SH-SY5Y (cell line): ENCODE measurements around the gene AATK.

Experiments used
- GATA2 ChIP-seq: IDR thresholded peaks from 2 replicates; pipeline ENCODE4 v1.6.1; 2011; ENCODE audit warnings: mild to moderate bottlenecking, low read depth, low read length
- GATA3 ChIP-seq: IDR thresholded peaks from 2 replicates; pipeline ENCODE4 v1.6.1; 2011; ENCODE audit warnings: low read depth, mild to moderate bottlenecking, low read length, moderate library complexity

DNA sequence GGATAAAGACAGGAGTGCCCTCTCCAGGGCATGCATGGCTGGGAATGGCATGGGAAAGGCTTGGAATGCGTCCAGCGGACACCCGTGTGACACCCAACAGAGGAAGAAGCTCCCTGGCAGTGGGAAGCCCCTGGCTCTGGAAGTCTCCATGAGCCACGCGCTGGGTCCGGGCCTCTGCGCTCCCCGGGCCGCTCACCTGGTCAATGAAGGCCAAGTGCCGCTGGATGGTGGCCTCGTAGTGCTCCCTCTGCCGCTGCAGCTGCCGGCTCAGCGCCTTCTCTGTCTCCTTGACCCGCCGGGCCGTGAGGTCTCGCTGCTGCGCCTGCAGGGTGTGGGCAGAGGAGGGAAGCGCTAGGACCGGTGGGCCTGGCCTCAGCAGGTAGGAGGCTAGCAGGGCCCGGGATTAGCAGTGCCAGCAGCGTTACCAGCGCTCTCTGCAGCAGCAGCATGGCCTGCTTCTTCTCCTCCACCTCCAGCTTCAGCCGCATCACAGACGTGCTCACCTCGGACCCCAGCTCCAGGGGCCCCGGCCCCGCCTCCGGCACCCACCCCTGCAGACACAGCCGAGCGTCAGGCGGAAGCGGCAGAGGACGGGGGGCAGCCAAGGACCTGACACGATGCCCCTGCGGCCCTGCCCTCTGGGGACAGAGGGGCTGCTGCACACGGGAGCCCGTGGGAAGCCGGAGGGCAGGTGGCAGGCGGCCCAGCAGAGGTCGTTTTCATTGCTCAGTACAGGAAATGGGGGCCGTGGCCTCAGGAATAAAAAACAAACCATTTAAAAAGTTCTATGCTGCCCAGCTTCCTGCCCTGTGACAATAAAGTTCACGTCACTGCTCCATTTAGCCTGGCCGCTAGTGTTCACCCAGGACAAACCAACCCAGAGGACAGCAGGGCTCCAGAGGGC lies 30.7 kb upstream of the AATK start:
- TF ChIP-seq GATA2 (no peak), GATA3 (no peak)
